HuH-7.5 (cell line): ENCODE results near the gene SYCP1.
"Not testable (repeated sequence)": the region's sequence is repeated elsewhere in the genome, so short reads cannot be mapped to it uniquely, and the experiment has no call there.

Experiments used
- DNase-seq: peaks from one replicate; pipeline ENCODE4 v3.0.0; 2011; ENCODE audit warnings: low spot score

SYCP1 gene

GRCh38 chr1:114854693-114855320 lies at the start of gene SYCP1:
Gene SYCP1 (plus strand): TSS chr1:114854863. CDS start chr1:114855465, 602 bp downstream.
- DNase-seq: no peak

GRCh38 chr1:114819869-114820268 lies 34.8 kb upstream of the SYCP1 start:
- DNase-seq: no peak

GRCh38 chr1:114820392-114820791 lies 34.3 kb upstream of the SYCP1 start:
- DNase-seq: no peak

- no peak for DNase-seq
Observed at GRCh38 chr1:114821978-114822377, 32.7 kb upstream of the SYCP1 start.

GRCh38 chr1:114828251-114828650 lies 26.4 kb upstream of the SYCP1 start:
- no peak for DNase-seq

GRCh38 chr1:114830075-114830474 lies 24.6 kb upstream of the SYCP1 start:
- DNase-seq: not testable (repeated sequence)

- DNase-seq: no peak
Observed at GRCh38 chr1:114831276-114831994, 23.2 kb upstream of the SYCP1 start.

- no peak for DNase-seq
Observed at GRCh38 chr1:114832057-114832456, 22.6 kb upstream of the SYCP1 start.

- no peak for DNase-seq
Observed at GRCh38 chr1:114833421-114833820, 21.2 kb upstream of the SYCP1 start.

GRCh38 chr1:114844270-114844669 lies 10.4 kb upstream of the SYCP1 start:
- no peak for DNase-seq

GRCh38 chr1:114853584-114853983 lies 1.1 kb upstream of the SYCP1 start:
- DNase-seq: no peak

- no peak for DNase-seq
Observed at GRCh38 chr1:114861384-114861783, 6.7 kb downstream of the SYCP1 start.

GRCh38 chr1:114892194-114892918 lies 37.7 kb downstream of the SYCP1 start:
- no peak for DNase-seq

GRCh38 chr1:114896795-114897194 lies 42.1 kb downstream of the SYCP1 start:
- DNase-seq: no peak

GRCh38 chr1:114901814-114902213 lies 47.2 kb downstream of the SYCP1 start:
- no peak for DNase-seq

- DNase-seq: no peak
Observed at GRCh38 chr1:114902343-114902742, 47.7 kb downstream of the SYCP1 start.

GRCh38 chr1:114903480-114903879 lies 48.8 kb downstream of the SYCP1 start:
- DNase-seq: no peak

- not testable (repeated sequence) for DNase-seq
Observed at GRCh38 chr1:114915720-114916119, 61.1 kb downstream of the SYCP1 start.

- DNase-seq: no peak
Observed at GRCh38 chr1:114926607-114927006, 71.9 kb downstream of the SYCP1 start.

GRCh38 chr1:114927401-114927800 lies 72.7 kb downstream of the SYCP1 start:
- no peak for DNase-seq

GRCh38 chr1:114956570-114956969 lies 101.9 kb downstream of the SYCP1 start:
- no peak for DNase-seq

GRCh38 chr1:114959423-114959822 lies 104.8 kb downstream of the SYCP1 start:
- no peak for DNase-seq

GRCh38 chr1:114976891-114977290 lies 122.2 kb downstream of the SYCP1 start:
- no peak for DNase-seq
